ENCODE measurements around the gene ZNF750.

ZNF750 gene

DNA sequence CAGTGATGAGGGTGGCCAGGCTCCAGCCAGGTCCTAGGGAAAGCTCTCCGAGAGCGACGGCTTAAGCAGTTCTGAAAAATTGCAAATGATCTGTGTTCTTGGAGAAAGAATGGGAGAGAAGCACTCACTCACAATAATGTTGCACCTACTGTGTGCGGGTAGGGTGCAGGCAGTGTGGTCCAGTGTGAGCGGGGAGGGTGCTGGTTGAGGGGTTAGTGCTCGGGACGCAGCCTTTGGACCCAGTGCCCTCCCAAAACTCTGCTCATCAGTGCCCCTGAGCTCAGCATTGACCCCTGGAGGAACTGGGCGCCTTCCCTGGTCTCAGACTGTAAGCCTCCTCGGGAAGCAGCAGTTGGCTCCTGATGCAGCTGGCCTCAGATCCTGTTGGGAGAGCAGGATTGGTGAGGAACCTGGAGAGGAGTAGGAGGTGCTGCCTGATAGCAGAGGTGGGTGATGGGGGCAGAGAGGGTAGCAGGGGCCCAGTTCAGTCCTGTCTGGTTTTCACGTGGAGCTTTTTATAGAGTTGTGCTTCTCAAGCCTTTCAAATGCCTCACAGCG lies 23.6 kb upstream of the ZNF750 start:
- TF ChIP-seq, protein P1, sequence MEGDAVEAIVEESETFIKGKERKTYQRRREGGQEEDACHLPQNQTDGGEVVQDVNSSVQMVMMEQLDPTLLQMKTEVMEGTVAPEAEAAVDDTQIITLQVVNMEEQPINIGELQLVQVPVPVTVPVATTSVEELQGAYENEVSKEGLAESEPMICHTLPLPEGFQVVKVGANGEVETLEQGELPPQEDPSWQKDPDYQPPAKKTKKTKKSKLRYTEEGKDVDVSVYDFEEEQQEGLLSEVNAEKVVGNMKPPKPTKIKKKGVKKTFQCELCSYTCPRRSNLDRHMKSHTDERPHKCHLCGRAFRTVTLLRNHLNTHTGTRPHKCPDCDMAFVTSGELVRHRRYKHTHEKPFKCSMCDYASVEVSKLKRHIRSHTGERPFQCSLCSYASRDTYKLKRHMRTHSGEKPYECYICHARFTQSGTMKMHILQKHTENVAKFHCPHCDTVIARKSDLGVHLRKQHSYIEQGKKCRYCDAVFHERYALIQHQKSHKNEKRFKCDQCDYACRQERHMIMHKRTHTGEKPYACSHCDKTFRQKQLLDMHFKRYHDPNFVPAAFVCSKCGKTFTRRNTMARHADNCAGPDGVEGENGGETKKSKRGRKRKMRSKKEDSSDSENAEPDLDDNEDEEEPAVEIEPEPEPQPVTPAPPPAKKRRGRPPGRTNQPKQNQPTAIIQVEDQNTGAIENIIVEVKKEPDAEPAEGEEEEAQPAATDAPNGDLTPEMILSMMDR (IDR thresholded peaks at IDR 0.05; ENCODE audit: low read length, missing control alignments), result no peak
- no peak overlapping the region for H3K4me3 ChIP-seq (replicated peaks; ENCODE audit: low read depth, low read length)

DNA sequence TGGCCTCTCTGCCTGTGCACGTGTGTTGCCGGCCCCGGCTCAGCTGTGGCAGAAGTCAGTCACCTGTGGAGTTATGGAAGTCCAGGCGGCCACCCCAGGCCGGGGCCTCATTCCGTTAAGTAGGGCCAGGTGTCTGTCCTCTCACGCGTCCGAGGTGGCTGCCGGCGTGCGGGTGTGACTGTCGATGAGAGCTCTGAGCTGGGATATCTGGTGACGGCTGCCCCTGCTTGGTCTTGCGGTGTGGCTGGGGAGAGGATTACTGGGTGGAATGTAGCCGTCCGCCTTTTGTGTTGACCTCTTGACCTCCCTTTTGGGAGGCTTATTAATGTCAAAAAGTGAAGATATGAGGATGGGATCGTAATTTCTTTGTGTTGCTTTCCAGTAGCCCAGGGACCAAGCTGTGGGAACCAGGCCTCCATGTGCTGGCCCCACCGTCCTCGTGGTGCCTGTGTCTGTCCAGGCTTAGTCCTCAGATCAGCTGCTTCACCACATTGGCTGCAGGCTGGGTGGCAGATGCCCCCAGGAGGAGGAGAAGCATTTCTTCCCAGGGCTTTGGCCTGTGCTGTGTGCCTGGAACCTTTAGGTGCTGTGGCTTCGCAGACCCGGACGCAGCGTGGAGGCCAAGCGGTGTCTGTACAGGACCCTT lies 23.0 kb upstream of the ZNF750 start:
- TF ChIP-seq, protein P1 (IDR thresholded peaks at IDR 0.05; ENCODE audit: low read length, missing control alignments), result no peak

More for the DNA sequence above, 23.6 kb upstream of the ZNF750 start:
- DNase-seq (ENCODE audit: low read depth), result no peak

DNA sequence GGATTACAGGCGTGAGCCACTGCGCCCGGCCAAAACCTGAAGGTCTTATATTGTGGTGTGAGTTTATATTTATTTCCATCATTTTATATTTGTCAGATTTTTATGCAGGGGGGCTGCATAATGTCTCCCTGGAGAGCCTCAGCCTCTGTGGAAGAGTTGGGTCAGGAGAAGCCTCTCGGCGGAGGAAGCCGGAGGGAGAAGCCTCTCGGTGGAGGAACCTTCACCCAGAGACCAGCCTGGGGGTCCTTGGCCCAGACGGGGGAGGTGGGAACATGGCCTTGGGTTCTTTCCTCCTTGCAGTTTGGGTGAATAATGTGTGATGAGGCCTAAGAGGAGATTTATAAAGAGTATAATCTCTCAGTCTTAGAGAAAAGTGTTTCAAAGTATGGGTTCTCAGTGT lies 22.4 kb upstream of the ZNF750 start:
- TF ChIP-seq, protein P1 (IDR thresholded peaks at IDR 0.05; ENCODE audit: low read length, missing control alignments), result no peak
- no peak for DNase-seq (ENCODE audit: low read depth)
- no peak overlapping the region for H3K4me3 ChIP-seq (replicated peaks; ENCODE audit: low read depth, low read length)

More for the DNA sequence above, 23.0 kb upstream of the ZNF750 start:
- H3K4me3 ChIP-seq (replicated peaks; ENCODE audit: low read depth, low read length), result no peak overlapping the region
- DNase-seq (ENCODE audit: low read depth), result no peak

DNA sequence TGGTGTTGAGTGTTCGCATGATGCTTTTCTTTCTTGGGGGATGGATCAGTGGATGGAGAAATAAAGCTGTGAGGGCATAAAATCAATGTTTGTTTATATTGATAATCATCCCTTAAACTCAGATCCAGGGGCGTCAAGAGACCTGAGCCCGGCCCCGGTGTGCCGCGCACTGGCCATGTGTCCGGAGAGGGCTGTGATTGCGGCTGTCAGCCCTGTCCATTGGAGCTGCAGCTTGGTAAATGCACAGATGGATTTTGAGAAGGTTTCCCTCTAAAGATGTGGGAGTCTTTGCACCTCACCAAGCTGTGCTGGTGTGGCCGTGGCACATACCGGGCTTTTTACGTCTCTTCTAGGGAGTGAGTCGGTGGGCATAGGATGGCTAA lies 21.6 kb upstream of the ZNF750 start:
- no peak overlapping the region for H3K4me3 ChIP-seq (replicated peaks; ENCODE audit: low read depth, low read length)
- TF ChIP-seq, protein P1 (IDR thresholded peaks at IDR 0.05; ENCODE audit: low read length, missing control alignments), result no peak
- DNase-seq (ENCODE audit: low read depth), result no peak

DNA sequence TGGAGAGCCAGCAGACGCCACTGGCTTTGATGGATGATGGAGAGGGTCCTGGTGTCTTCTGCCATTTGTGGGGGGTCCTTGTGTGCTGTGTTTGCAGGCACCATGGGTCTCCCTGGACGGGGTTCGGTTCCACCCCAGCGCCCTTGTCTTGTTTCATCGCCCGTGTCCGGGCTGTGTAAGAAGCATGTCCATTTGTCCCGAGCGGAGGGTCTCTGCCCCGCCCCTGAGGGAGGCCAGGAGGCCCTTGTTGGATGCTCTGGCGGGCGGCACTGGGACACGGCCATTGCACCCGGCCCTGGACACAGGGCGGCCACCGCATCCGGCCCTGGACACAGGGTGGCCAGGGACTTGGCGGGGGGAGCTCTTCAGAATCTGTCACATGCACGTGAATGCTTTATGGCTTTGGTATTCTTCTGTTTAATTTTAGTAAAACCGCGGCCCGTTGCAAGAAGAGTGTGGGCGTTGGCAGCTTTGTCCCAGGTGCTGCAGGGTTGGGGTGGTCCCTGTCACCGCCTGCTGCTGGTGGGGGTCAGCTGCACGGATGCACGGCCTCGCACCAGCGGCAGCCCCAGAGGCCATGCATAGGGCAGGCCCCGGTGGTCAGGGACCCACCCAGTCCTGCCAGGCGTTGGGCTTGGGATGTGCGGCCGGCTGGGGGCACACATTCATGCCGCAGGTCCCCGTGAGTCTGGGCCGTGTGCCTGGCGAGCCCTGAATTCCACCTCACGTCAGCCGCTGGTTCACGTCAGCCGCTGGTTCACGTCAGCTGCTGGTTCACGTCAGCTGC lies 21.0 kb upstream of the ZNF750 start:
- no peak for DNase-seq (ENCODE audit: low read depth)
- TF ChIP-seq, protein P1 (IDR thresholded peaks at IDR 0.05; ENCODE audit: low read length, missing control alignments), result no peak
- H3K4me3 ChIP-seq (replicated peaks; ENCODE audit: low read depth, low read length), result no peak overlapping the region

DNA sequence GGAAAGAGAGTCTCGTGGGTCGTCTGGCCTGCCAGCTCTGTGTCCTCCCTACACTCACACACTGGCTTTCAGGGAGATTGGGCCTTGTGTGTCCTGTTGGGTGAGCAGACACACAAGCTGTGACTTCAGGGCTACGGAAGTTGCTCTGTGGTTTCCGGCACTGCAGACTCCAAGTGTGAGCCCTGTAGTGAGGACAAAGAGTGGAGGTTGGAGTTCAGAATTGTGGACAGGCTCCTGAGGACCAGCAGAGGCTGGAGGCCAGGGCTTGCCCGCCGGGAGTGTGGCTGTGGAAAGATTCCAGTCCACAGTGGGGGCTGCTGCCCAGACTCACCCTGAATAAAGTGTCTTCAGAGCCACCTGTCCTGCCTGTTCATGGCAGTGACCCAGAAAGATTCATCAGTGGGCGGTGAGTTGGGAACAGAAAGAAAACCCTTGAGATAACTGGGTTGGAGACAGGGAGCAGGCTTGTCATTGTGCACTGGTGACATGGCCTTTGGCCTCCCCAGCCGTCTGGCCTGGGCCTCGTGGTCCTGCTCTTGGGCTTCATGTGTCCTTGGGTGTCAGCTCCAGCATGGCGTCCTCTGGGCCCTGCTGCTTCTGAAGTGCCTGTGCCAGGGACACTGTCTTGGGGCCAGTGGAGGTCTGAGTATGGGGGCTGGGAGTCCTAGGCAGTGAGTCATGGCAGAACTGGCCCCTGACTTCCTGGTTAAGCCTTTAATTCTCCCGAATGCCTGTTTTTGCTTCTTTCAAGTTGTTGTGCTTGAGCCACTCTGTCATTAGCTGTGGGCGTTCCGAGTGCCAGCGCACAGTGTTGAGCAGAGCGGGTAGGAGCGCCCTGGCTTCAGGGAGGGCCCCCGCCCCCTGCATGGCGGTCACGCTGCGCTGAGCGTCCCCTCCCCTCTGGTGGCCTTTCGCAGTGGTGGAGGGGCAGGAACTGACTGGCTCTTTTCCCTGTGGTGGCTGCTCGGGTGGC lies 19.9 kb upstream of the ZNF750 start:
- TF ChIP-seq, protein P1 (IDR thresholded peaks at IDR 0.05; ENCODE audit: low read length, missing control alignments), result no peak
- DNase-seq (ENCODE audit: low read depth), result peak; percentile 60
- no peak overlapping the region for H3K4me3 ChIP-seq (replicated peaks; ENCODE audit: low read depth, low read length)

Data from fibroblast of pulmonary artery (primary cell).